Mucosa of rectum (tissue), 2 donors: ENCODE results near the gene TANGO6.
"Not testable (repeated sequence)": the region's sequence is repeated elsewhere in the genome, so short reads cannot be mapped to it uniquely, and the experiment has no call there.

Source experiments
- H3K27ac ChIP-seq, 2 donors: one replicate each; pipeline ENCODE4 v1.7.0; 2013; ENCODE audit warnings: inconsistent platforms in 2 of 2, low read depth in 2 of 2, low read length in 2 of 2
- H3K27me3 ChIP-seq, 2 donors: one replicate each; pipeline ENCODE4 v1.7.0; 2013; ENCODE audit warnings: low read length in 2 of 2; ENCODE audit not compliant: control insufficient read depth in 2 of 2, insufficient read depth in 2 of 2
- H3K36me3 ChIP-seq, 2 donors: one replicate each; pipeline ENCODE4 v1.7.0; 2013; ENCODE audit warnings: low read length in 2 of 2; ENCODE audit not compliant: control insufficient read depth in 2 of 2, insufficient read depth in 2 of 2
- H3K4me1 ChIP-seq, 2 donors: one replicate each; pipeline ENCODE4 v1.7.0; 2013; ENCODE audit warnings: low read length in 2 of 2, mild to moderate bottlenecking in 1 of 2; ENCODE audit not compliant: control insufficient read depth in 2 of 2, insufficient read depth in 2 of 2
- H3K4me3 ChIP-seq, 2 donors: one replicate each; pipeline ENCODE4 v1.7.0; 2013; ENCODE audit warnings: low read length in 2 of 2
- H3K9ac ChIP-seq, 2 donors: one replicate each; pipeline ENCODE4 v1.7.0; 2013; ENCODE audit warnings: low read length in 2 of 2, low read depth in 1 of 2, mild to moderate bottlenecking in 1 of 2
- H3K9me3 ChIP-seq, 2 donors: one replicate each; pipeline ENCODE4 v1.7.0; 2013; ENCODE audit warnings: low read length in 2 of 2; ENCODE audit not compliant: control insufficient read depth in 2 of 2
- donor health status: healthy.
- donor health status: Normal muscosa, but diverticular disease.

The TANGO6 gene

DNA sequence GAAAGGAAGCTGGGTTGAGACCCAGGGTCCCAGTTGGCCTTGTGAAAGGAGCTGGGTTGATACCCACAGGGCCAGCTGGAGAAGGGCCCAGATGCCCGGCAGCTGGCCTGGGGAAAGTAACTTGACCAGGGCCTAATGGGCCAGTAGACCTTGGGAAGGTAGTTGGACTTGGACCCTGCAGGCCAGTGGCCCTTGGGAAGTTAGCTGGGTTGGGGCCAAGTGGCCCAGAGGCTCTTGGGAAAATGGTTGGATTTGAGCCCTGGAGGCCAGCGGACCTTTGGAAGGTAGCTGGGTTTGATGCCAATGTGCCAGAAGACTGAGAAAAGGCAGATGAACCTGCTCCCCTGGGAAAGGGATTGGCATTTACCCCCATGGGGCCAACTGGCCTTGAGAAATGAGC is 275.7 kb downstream of the TANGO6 start:
- Histone ChIP-seq H3K4me1 (no peaks in the 10 kb centered on the region), H3K27me3 (no peaks in the 10 kb centered on the region), H3K4me3 (no peak overlapping the region), H3K27ac (no peak overlapping the region), H3K9me3 (no peaks in the 10 kb centered on the region), H3K36me3 (peaks cover 36 to 67% of the 10 kb centered on the region in 2 donors), H3K9ac (no peak overlapping the region)

DNA sequence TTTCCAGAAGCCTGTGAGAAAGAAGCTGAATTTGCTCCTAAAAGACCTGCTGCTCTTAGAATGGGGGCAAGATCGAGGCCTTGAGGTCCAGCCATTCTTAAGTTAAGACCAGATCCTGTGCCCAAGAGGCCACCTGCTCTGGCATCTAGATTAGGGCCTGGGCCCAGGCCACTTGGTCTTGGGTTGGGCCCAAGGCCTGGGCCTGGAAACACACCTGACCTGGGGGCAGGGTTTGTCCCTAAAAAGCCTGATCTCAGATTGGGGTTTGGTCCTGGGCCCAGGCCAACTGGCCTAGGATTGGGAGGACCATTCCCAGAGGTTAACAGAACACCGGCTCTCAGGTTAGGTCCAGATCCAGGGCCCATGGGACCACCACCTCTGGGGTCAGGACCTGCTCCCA is 276.2 kb downstream of the TANGO6 start:
- H3K4me3 ChIP-seq = no peak overlapping the region
- peaks cover 33 to 62% of the 10 kb centered on the region in 2 donors for H3K36me3 ChIP-seq
- H3K9ac ChIP-seq = no peak overlapping the region
- H3K4me1 ChIP-seq = no peaks in the 10 kb centered on the region
- H3K27ac ChIP-seq = no peak overlapping the region
- H3K9me3 ChIP-seq = no peaks in the 10 kb centered on the region
- H3K27me3 ChIP-seq = no peaks in the 10 kb centered on the region

DNA sequence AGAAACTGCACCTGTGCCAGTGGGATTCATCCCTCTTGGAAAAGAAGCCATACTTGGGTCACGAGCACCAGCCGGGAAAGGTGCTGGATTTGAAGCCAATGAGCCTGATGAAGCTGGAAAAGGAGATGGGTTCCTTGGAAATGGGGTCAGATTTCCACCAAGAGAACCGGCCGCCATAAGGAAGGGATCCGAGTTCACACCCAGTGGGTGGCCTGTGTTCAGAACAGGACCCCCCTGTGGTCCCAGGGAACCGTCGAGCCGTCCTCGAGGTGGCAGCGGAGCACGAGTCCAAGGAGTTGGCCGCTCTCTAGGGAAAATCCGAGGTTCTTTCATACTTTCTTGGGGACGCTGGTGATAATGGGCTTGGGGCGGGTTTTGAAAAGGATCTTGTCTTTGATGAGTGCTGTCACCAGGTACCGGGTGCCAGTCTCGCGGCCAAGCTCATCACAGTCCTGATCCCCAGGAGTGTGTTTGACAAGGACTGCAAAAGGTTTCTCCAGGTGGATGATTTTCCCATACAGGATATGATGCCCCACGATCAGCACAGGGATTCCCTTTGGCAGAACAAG is 276.8 kb downstream of the TANGO6 start:
- Histone ChIP-seq H3K27ac (no peak overlapping the region), H3K9me3 (no peaks in the 10 kb centered on the region), H3K4me1 (no peaks in the 10 kb centered on the region), H3K36me3 (peaks cover 26 to 55% of the 10 kb centered on the region in 2 donors), H3K27me3 (no peaks in the 10 kb centered on the region), H3K9ac (no peak overlapping the region), H3K4me3 (no peak overlapping the region)

DNA sequence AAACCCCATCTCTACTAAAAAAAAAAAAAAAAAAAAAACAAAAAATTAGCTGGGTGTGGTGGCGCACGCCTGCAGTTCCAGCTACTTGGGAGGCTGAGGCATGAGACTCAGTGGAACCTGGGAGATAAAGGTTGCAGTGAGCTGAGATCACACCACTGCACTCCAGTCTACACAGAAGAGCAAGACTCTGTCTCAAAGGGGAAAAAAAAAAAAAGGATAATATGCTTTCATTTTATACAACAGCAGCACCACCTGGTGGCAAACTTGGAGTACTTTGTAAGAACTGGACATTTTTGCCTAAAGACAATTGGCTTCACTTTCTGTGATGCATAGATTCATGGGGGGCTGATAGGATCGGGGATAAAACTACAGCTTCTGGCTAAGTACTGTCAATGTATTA is 280.6 kb downstream of the TANGO6 start:
- no peaks in the 10 kb centered on the region for H3K9me3 ChIP-seq
- H3K4me1 ChIP-seq = peaks cover 0 to 4% of the 10 kb centered on the region in 2 donors
- no peak overlapping the region for H3K27ac ChIP-seq
- no peaks in the 10 kb centered on the region for H3K27me3 ChIP-seq
- peaks cover 11 to 26% of the 10 kb centered on the region in 2 donors for H3K36me3 ChIP-seq
- H3K9ac ChIP-seq = no peak overlapping the region
- H3K4me3 ChIP-seq = no peak overlapping the region

DNA sequence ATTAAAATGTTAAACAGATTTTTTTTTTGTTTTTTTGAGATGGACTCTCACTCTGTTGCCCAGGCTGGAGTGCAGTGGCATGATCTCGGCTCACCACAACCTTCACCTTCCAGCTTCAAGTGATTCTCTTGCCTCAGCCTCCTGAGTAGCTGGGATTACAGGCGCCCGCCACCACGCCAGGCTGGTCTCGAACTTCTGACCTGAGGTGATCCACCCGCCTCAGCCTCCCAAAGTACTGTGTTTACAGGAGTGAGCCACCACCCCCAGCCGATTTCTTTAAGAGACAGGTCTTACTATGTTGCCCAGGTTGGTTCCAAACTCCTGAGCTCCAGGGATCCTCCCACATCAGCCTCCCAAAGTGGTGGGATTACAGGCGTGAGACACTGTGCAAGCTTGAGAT is 281.1 kb downstream of the TANGO6 start:
- not testable (repeated sequence) for H3K9ac ChIP-seq, H3K4me3 ChIP-seq
- peaks cover 8 to 22% of the 10 kb centered on the region in 2 donors for H3K36me3 ChIP-seq

DNA sequence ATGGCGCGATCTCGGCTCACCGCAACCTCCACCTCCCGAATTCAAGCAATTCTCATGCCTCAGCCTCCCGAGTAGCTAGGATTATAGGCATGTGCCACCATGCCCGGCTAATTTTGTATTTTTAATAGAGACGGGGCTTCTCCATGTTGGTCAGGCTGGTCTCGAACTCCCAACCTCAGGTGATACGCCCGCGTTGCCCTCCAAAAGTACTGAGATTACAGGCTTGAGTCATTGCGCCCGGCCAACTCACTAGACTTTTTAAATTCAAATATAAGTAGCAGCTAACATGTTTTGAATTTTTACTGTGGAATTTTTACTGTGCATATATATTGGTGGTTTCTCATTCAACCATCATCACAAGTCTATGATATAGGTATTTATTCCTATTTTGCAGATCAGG is 281.6 kb downstream of the TANGO6 start:
- not testable (repeated sequence) for H3K27me3 ChIP-seq

More for the DNA sequence above, 281.1 kb downstream of the TANGO6 start:
- not testable (repeated sequence) for H3K4me1 ChIP-seq, H3K9me3 ChIP-seq, H3K27me3 ChIP-seq, H3K27ac ChIP-seq

DNA sequence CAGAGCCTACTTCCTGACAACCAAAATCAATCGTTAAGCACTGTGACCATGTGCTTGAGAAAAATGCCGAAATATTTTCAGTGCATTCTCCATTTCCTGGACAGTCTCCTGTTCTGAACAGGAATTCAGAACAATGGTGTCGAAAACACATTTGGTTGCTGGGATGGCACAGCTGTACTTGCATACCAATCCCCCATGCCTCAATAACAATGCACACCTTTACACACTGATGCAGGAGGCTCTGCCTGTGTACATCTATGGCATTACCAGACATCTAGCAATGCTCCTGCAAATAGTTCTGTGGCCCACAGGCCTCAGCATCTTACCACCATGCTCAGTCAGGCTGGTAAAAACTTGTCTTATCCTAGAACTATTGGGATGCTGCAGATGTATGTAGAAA is 282.9 kb downstream of the TANGO6 start:
- no peaks in the 10 kb centered on the region for H3K9me3 ChIP-seq
- H3K27me3 ChIP-seq = no peaks in the 10 kb centered on the region
- no peak overlapping the region for H3K9ac ChIP-seq
- H3K27ac ChIP-seq = no peak overlapping the region
- H3K4me3 ChIP-seq = no peak overlapping the region
- peaks cover 2 to 4% of the 10 kb centered on the region in 2 donors for H3K4me1 ChIP-seq
- peaks cover 2 to 5% of the 10 kb centered on the region in 2 donors for H3K36me3 ChIP-seq

More for the DNA sequence above, 281.6 kb downstream of the TANGO6 start:
- not testable (repeated sequence) for H3K27ac ChIP-seq, H3K4me3 ChIP-seq, H3K9me3 ChIP-seq, H3K9ac ChIP-seq, H3K4me1 ChIP-seq
- peaks cover 8 to 17% of the 10 kb centered on the region in 2 donors for H3K36me3 ChIP-seq

DNA sequence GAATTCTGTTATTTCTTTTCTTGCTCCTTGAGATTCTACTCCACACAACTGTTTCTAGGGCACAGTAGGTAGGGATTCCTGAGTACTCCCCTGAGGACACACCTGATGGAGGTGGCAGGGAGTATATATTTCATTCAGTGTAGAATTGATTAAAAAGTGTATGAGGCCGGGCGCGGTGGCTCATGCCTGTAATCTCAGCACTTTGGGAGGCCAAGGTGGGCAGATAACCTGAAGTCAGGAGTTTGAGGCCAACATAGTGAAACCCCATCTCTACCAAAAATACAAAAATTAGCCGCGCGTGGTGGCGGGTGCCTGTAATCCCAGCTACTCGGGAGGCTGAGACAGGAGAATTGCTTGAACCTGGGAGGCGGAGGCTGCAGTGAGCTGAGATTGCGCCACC is 283.5 kb downstream of the TANGO6 start:
- not testable (repeated sequence) for H3K27me3 ChIP-seq, H3K4me1 ChIP-seq, H3K27ac ChIP-seq, H3K9ac ChIP-seq, H3K36me3 ChIP-seq, H3K4me3 ChIP-seq, H3K9me3 ChIP-seq

DNA sequence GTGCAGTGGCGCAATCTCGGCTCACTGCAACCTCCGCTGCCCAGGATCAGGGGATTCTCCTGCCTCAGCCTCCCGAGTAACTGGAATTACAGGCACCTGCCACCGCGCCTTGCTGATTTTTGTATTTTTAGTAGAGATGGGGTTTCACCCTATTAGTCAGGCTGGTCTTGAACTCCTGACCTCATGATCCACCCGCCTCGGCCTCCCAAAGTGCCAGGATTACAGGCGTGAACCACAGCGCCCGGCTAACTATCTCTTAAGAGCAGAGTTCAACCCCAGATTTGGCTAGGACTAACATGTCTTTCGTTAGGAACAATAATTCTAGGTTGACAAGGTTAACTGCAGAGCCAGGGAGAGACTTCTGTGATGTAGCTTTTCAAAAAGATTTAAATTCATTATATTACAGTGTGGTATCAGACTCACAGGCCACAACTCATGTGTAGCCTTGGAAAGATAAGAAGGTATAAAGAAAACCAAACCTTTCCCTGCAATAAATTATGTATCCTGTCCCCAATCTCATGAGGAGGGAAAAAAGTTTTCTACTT is 284.7 kb downstream of the TANGO6 start:
- Histone ChIP-seq H3K27ac (no peak overlapping the region), H3K4me3 (no peak overlapping the region)

DNA sequence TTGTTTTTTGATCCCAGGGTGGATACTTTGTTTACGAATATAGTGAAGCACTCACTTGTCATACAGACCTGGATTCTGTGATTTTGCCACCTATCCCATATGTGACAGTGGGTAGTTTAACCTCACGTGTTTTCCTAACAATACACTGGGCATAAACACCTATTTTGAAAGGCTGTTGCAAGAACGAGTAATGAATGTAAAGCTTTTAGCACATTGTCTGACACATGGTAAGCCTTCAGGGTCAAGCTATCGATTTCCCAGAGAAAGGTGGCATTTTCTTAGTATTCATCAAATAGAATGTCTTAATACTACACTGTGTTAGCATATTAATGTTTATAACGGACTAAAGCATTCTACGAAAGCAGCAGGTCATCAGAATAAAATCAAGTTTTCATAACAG is 287.1 kb downstream of the TANGO6 start:
- Histone ChIP-seq H3K27ac (no peak overlapping the region), H3K9me3 (no peaks in the 10 kb centered on the region), H3K4me3 (no peak overlapping the region), H3K4me1 (peaks cover 9 to 11% of the 10 kb centered on the region in 2 donors), H3K9ac (no peak overlapping the region), H3K36me3 (peaks cover 2 to 4% of the 10 kb centered on the region in 2 donors), H3K27me3 (no peaks in the 10 kb centered on the region)

More for the DNA sequence above, 284.7 kb downstream of the TANGO6 start:
- H3K9ac ChIP-seq = no peak overlapping the region
- H3K4me1 ChIP-seq = peaks cover 4 to 6% of the 10 kb centered on the region in 2 donors
- no peaks in the 10 kb centered on the region for H3K9me3 ChIP-seq
- H3K36me3 ChIP-seq = peaks cover 2 to 4% of the 10 kb centered on the region in 2 donors
- no peaks in the 10 kb centered on the region for H3K27me3 ChIP-seq
